Erythroblast (primary cell): ENCODE measurements around the gene ASB7.

ENCODE experiments used
- GATA1 ChIP-seq: IDR thresholded peaks from 2 replicates; pipeline ENCODE4 v1.6.1; 2011; ENCODE audit warnings: low read depth, mild to moderate bottlenecking, control low read depth, low read length, moderate library complexity
- POLR2A ChIP-seq: IDR thresholded peaks from 2 replicates; pipeline ENCODE4 v1.6.1; 2011; ENCODE audit warnings: mild to moderate bottlenecking, low read length

- TF ChIP-seq POLR2A (no peak), GATA1 (no peak)
Observed at GRCh38 chr15:100665570-100665969, 63.2 kb downstream of the ASB7 start.
